GM06990 (cell line): ENCODE data around the gene LIPC.

Source experiments
- DNase-seq: peaks from one replicate; pipeline ENCODE4 v3.0.0-alpha.2; 2011; ENCODE audit not compliant: insufficient read length; ENCODE audit errors: extremely low read depth
- H3K27me3 ChIP-seq: replicated peaks from 2 replicates; pipeline ENCODE4 v1.6.0; 2011; ENCODE audit warnings: low read length; ENCODE audit not compliant: control insufficient read depth, insufficient read depth
- H3K36me3 ChIP-seq: 2 replicates; pipeline ENCODE4 v1.5.1; 2011; ENCODE audit warnings: low read length; ENCODE audit not compliant: control insufficient read depth, insufficient read depth
- H3K4me3 ChIP-seq: replicated peaks from 2 replicates; pipeline ENCODE4 v1.5.1; 2011; ENCODE audit warnings: low read depth, mild to moderate bottlenecking, control low read depth, low read length
- CTCF ChIP-seq: IDR thresholded peaks from 2 replicates; pipeline ENCODE4 v1.5.1; 2011; ENCODE audit warnings: low read length, control low read depth, mild to moderate bottlenecking, inconsistent platforms; ENCODE audit not compliant: insufficient read depth, poor library complexity, severe bottlenecking

LIPC gene

GRCh38 chr15:58535337-58535736 is 103.5 kb downstream of the LIPC start:
- no peaks in the 10 kb centered on the region for H3K27me3 ChIP-seq
- H3K36me3 ChIP-seq = no peaks in the 10 kb centered on the region
- no peak overlapping the region for H3K4me3 ChIP-seq
- DNase-seq = no peak
- no peak for TF ChIP-seq CTCF

- no peaks in the 10 kb centered on the region for H3K27me3 ChIP-seq
- TF ChIP-seq CTCF = no peak
- H3K4me3 ChIP-seq = no peak overlapping the region
- no peaks in the 10 kb centered on the region for H3K36me3 ChIP-seq
- no peak for DNase-seq
Observed at GRCh38 chr15:58535894-58536293, 104.1 kb downstream of the LIPC start.

GRCh38 chr15:58536414-58536813 is 104.6 kb downstream of the LIPC start:
- Histone ChIP-seq H3K36me3 (no peaks in the 10 kb centered on the region), H3K4me3 (no peak overlapping the region), H3K27me3 (no peaks in the 10 kb centered on the region)
- no peak for DNase-seq
- no peak for TF ChIP-seq CTCF

GRCh38 chr15:58537033-58537432 is 105.2 kb downstream of the LIPC start:
- Histone ChIP-seq H3K27me3 (no peaks in the 10 kb centered on the region), H3K4me3 (no peak overlapping the region), H3K36me3 (no peaks in the 10 kb centered on the region)
- DNase-seq = no peak
- no peak for TF ChIP-seq CTCF

GRCh38 chr15:58538225-58538727 is 106.5 kb downstream of the LIPC start:
- no peak for DNase-seq
- no peaks in the 10 kb centered on the region for H3K27me3 ChIP-seq
- no peaks in the 10 kb centered on the region for H3K36me3 ChIP-seq
- TF ChIP-seq CTCF = no peak
- H3K4me3 ChIP-seq = no peak overlapping the region

GRCh38 chr15:58538901-58539300 is 107.1 kb downstream of the LIPC start:
- DNase-seq = no peak
- no peak for TF ChIP-seq CTCF
- Histone ChIP-seq H3K4me3 (no peak overlapping the region), H3K27me3 (no peaks in the 10 kb centered on the region), H3K36me3 (no peaks in the 10 kb centered on the region)
